H1 (cell line): Measurements from ENCODE around the gene GJC3. TPM values are rescaled to one million over a fixed set of nuclear protein-coding genes. Genes with fewer than 3 reads are reported as not detected.

Source experiments
- CTCF ChIA-PET: fragments of 300-600 bp; sonication (Branson Sonifier 250); formaldehyde crosslinking; loops from one replicate; lab custom pipeline; 2021; ENCODE audit not compliant: partially characterized antibody; lab: Charles Lee
- POLR2A ChIA-PET: fragments of 300-600 bp; sonication (Branson Sonifier 250); formaldehyde crosslinking; loops from one replicate; lab custom pipeline; 2021; ENCODE audit warnings: inconsistent platforms; ENCODE audit not compliant: partially characterized antibody; lab: Charles Lee
- DNase-seq, 2 experiments: peaks; one replicate each; pipeline versions ENCODE4 v3.0.0 to v3.0.0-alpha.2; 2010 to 2022; ENCODE audit warnings: low spot score in 2 of 2, low read depth in 1 of 2, mixed read lengths in 1 of 2
- FAIRE-seq: peaks from 2 replicates; lab custom pipeline; 2011; peaks lifted over from hg19 to GRCh38; lab: Jason Lieb, UNC
- H2AFZ ChIP-seq: 2 replicates; pipeline ENCODE4 v1.8.1; 2012; ENCODE audit warnings: low read length, inconsistent platforms
- H2AK5ac ChIP-seq: 2 replicates; pipeline ENCODE4 v1.6.1; 2013; ENCODE audit warnings: low read depth, low read length
- H2BK120ac ChIP-seq: replicated peaks from 2 replicates; pipeline ENCODE3; 2013; ENCODE audit warnings: low read depth, low read length, inconsistent platforms
- H2BK12ac ChIP-seq: 2 replicates; pipeline ENCODE4 v1.6.1; 2013; ENCODE audit warnings: low read depth, low read length
- H2BK15ac ChIP-seq: 2 replicates; pipeline ENCODE4 v1.6.1; 2013; ENCODE audit warnings: low read length
- H2BK20ac ChIP-seq: 2 replicates; pipeline ENCODE4 v1.6.1; 2013; ENCODE audit warnings: low read length
- H2BK5ac ChIP-seq: 2 replicates; pipeline ENCODE4 v1.6.1; 2013; ENCODE audit warnings: low read depth, low read length
- H3K14ac ChIP-seq: 2 replicates; pipeline ENCODE4 v1.6.1; 2013; ENCODE audit warnings: inconsistent platforms; ENCODE audit not compliant: insufficient read length
- H3K18ac ChIP-seq: 2 replicates; pipeline ENCODE4 v1.6.1; 2013; ENCODE audit warnings: low read length; ENCODE audit errors: extremely low read depth
- H3K23ac ChIP-seq: 2 replicates; pipeline ENCODE4 v1.6.1; 2013; ENCODE audit warnings: inconsistent platforms; ENCODE audit not compliant: insufficient read length
- H3K23me2 ChIP-seq: 2 replicates; pipeline ENCODE4 v1.6.1; 2013; ENCODE audit warnings: low read depth, low read length
- H3K27ac ChIP-seq: 2 replicates; pipeline ENCODE4 v1.6.1; 2011; ENCODE audit warnings: low read depth, low read length, inconsistent platforms
- H3K27me3 ChIP-seq, 4 experiments: replicated peaks in 1 of 4; 1 replicate in 1 of 4; 2 replicates in 3 of 4; pipeline versions ENCODE4 v1.6.1 to v1.8.1; 2011 to 2013; ENCODE audit warnings: low read length in 3 of 4, mild to moderate bottlenecking in 3 of 4, inconsistent platforms in 2 of 4, mixed read lengths in 2 of 4, moderate library complexity in 1 of 4; ENCODE audit not compliant: control insufficient read depth in 3 of 4, insufficient read depth in 3 of 4; ENCODE audit errors: extremely low read depth in 1 of 4
- H3K36me3 ChIP-seq, 4 experiments: 2 replicates each; pipeline versions ENCODE4 v1.6.1 to v1.8.1; 2011 to 2013; ENCODE audit warnings: mild to moderate bottlenecking in 4 of 4, low read length in 3 of 4, moderate library complexity in 2 of 4, control low read depth in 1 of 4, inconsistent platforms in 1 of 4; ENCODE audit not compliant: insufficient read depth in 4 of 4, control insufficient read depth in 2 of 4
- H3K4ac ChIP-seq: replicated peaks from 2 replicates; pipeline ENCODE3; 2013; ENCODE audit warnings: low read length, low read depth, mixed read lengths, inconsistent platforms; ENCODE audit not compliant: insufficient read length
- H3K4me1 ChIP-seq, 4 experiments: replicated peaks in 1 of 4; 1 replicate in 1 of 4; 2 replicates in 3 of 4; pipeline versions ENCODE4 v1.6.1 to v1.8.1; 2011 to 2013; ENCODE audit warnings: low read length in 3 of 4, inconsistent platforms in 2 of 4, mixed read lengths in 1 of 4; ENCODE audit not compliant: insufficient read depth in 4 of 4, control insufficient read depth in 3 of 4
- H3K4me2 ChIP-seq, 2 experiments: 2 replicates each; pipeline versions ENCODE4 v1.6.1 to v1.8.1; 2011 to 2013; ENCODE audit warnings: low read depth in 2 of 2, low read length in 2 of 2, control low read depth in 1 of 2, inconsistent platforms in 1 of 2, mild to moderate bottlenecking in 1 of 2; ENCODE audit not compliant: insufficient read depth in 1 of 2
- H3K4me3 ChIP-seq, 4 experiments: fragments of 200-600, 300-600 bp in 1 of 4; sonication (generic), shearing (Covaris generic), sonication (Bioruptor Twin) in 1 of 4; 2 replicates each; pipeline versions ENCODE4 v1.5.1 to v1.8.1; 2011 to 2016; ENCODE audit warnings: low read length in 4 of 4, low read depth in 3 of 4, control low read depth in 2 of 4, inconsistent platforms in 2 of 4, mild to moderate bottlenecking in 2 of 4, mixed read lengths in 1 of 4, moderate library complexity in 1 of 4; ENCODE audit not compliant: insufficient read depth in 2 of 4; ENCODE audit errors: extremely low read depth in 1 of 4
- H3K56ac ChIP-seq: replicated peaks from 2 replicates; pipeline ENCODE3; 2013; ENCODE audit warnings: low read depth, mild to moderate bottlenecking, mixed read lengths, low read length, inconsistent platforms; ENCODE audit not compliant: insufficient read length
- H3K79me1 ChIP-seq: 2 replicates; pipeline ENCODE4 v1.6.1; 2013; ENCODE audit warnings: low read depth, low read length, control low read depth
- H3K79me2 ChIP-seq, 2 experiments: 2 replicates each; pipeline versions ENCODE4 v1.6.1 to v1.8.1; 2012 to 2013; ENCODE audit warnings: low read length in 2 of 2, mild to moderate bottlenecking in 2 of 2, inconsistent platforms in 1 of 2; ENCODE audit not compliant: insufficient read depth in 2 of 2, control insufficient read depth in 1 of 2
- H3K9ac ChIP-seq, 4 experiments: replicated peaks in 1 of 4; 1 replicate in 1 of 4; 2 replicates in 3 of 4; pipeline versions ENCODE4 v1.6.1 to v1.8.1; 2011 to 2013; ENCODE audit warnings: low read depth in 3 of 4, low read length in 3 of 4, control low read depth in 2 of 4, mild to moderate bottlenecking in 2 of 4, moderate library complexity in 2 of 4, inconsistent platforms in 1 of 4; ENCODE audit errors: extremely low read depth in 1 of 4
- H3K9me3 ChIP-seq, 2 experiments: 2 replicates each; pipeline versions ENCODE4 v1.6.1 to v1.8.1; 2012 to 2013; ENCODE audit warnings: mild to moderate bottlenecking in 2 of 2, moderate library complexity in 2 of 2, control low read depth in 1 of 2, inconsistent platforms in 1 of 2, low read depth in 1 of 2, low read length in 1 of 2, mixed read lengths in 1 of 2; ENCODE audit not compliant: insufficient read depth in 2 of 2
- H4K20me1 ChIP-seq, 2 experiments: replicated peaks in 1 of 2; 2 replicates each; pipeline versions ENCODE3 to v1.8.1; 2011 to 2013; ENCODE audit warnings: inconsistent platforms in 2 of 2, low read length in 2 of 2, mild to moderate bottlenecking in 1 of 2; ENCODE audit not compliant: insufficient read depth in 2 of 2, control insufficient read depth in 1 of 2
- H4K5ac ChIP-seq: 2 replicates; pipeline ENCODE4 v1.6.1; 2013; ENCODE audit warnings: low read length, low read depth, mixed read lengths, inconsistent platforms; ENCODE audit not compliant: insufficient read length
- H4K8ac ChIP-seq: 2 replicates; pipeline ENCODE4 v1.8.0; 2013; ENCODE audit warnings: mild to moderate bottlenecking, moderate library complexity, low read length, inconsistent platforms; ENCODE audit not compliant: insufficient read depth; ENCODE audit errors: extremely low read depth
- H4K91ac ChIP-seq: replicated peaks from 2 replicates; pipeline ENCODE3; 2013; ENCODE audit warnings: low read length, mixed read lengths, inconsistent platforms; ENCODE audit not compliant: insufficient read length
- BACH1 ChIP-seq: IDR thresholded peaks from 2 replicates; pipeline ENCODE4 v1.6.1; 2012; ENCODE audit warnings: low read length, improper control_type of control experiment
- CREB1 ChIP-seq: IDR thresholded peaks from 2 replicates; pipeline ENCODE4 v1.6.1; 2012; ENCODE audit warnings: inconsistent platforms
- JUN ChIP-seq: IDR thresholded peaks from 2 replicates; pipeline ENCODE4 v1.6.1; 2011; ENCODE audit warnings: low read depth, mild to moderate bottlenecking, improper control_type of control experiment, low read length
- NANOG ChIP-seq: IDR thresholded peaks from 2 replicates; pipeline ENCODE4 v1.6.1; 2011; ENCODE audit warnings: low read length, low read depth, mild to moderate bottlenecking, inconsistent platforms; ENCODE audit not compliant: insufficient read depth, poor library complexity, severe bottlenecking
- POU5F1 ChIP-seq: IDR thresholded peaks from 2 replicates; pipeline ENCODE4 v1.6.1; 2011; ENCODE audit warnings: low read depth, mild to moderate bottlenecking, low read length, moderate library complexity
- RFX5 ChIP-seq: IDR thresholded peaks from 2 replicates; pipeline ENCODE4 v1.6.1; 2011; ENCODE audit warnings: low read depth, low read length, improper control_type of control experiment, borderline replicate concordance
- SIRT6 ChIP-seq: IDR thresholded peaks from one replicate; pipeline ENCODE4 v1.7.1; 2012; ENCODE audit warnings: low read length, inconsistent platforms
- SP2 ChIP-seq: IDR thresholded peaks from 2 replicates; pipeline ENCODE4 v1.6.1; 2012; ENCODE audit warnings: mild to moderate bottlenecking, low read length, inconsistent platforms
- SP4 ChIP-seq: IDR thresholded peaks from 2 replicates; pipeline ENCODE4 v1.6.1; 2012; ENCODE audit warnings: low read length, inconsistent platforms
- WGBS, 2 experiments: shearing (Covaris generic) in 1 of 2; methylation state at CpG; one replicate each; pipeline versions ENCODE4 v1.1.6 to v1.1.7; 2013 to 2015; ENCODE audit warnings: low lambda C conversion rate in 2 of 2, mixed read lengths in 2 of 2, inconsistent platforms in 1 of 2, low coverage in 1 of 2, missing lambda C conversion rate in 1 of 2; ENCODE audit not compliant: insufficient replicate concordance in 2 of 2, insufficient coverage in 1 of 2, insufficient read length in 1 of 2; ENCODE audit errors: extremely low coverage in 1 of 2, missing lambda C conversion rate in 1 of 2; 5-methylcytosine and 5-hydroxymethylcytosine counted together
- polyA plus RNA-seq, 7 experiments: library from polyadenylated mRNA; depleted of rRNA in 3 of 7; stranded (reverse) in 5 of 7; unstranded in 2 of 7; fragments of >200 nt in 5 of 7; fragments of 200-250 nt in 2 of 7; gene quantifications; 1 replicate in 5 of 7; 2 replicates in 1 of 7; 4 replicates in 1 of 7; pipeline versions ENCODE4 v1.2.1 to v1.2.3, GENCODE V29; 2011 to 2013; ENCODE audit warnings: missing spikeins in 2 of 7, mixed read lengths in 2 of 7
- total RNA-seq: library from RNA; stranded (reverse); fragmentation: NEBNext Ultra II Directional; extraction: Animal tissue kit (Norgen Biotek cat#: 25700); gene quantifications from 2 replicates; pipeline ENCODE4 v1.2.1, GENCODE V29; 2021
- TF ChIP-seq, protein P1 (sequence below), 3 experiments: IDR thresholded peaks; 1 replicate in 2 of 3; 2 replicates in 1 of 3; pipeline versions ENCODE4 v1.5.1 to v1.6.1; 2011; ENCODE audit warnings: low read length in 3 of 3, mild to moderate bottlenecking in 3 of 3, inconsistent platforms in 2 of 3, low read depth in 1 of 3, moderate library complexity in 1 of 3; ENCODE audit not compliant: insufficient read depth in 1 of 3; ENCODE audit errors: control extremely low read depth in 1 of 3

The GJC3 gene
- total and polyA plus RNA-seq, 2 of the 8 experiments (the other 6 are each of a cell fraction or from before 2014, with no cell fraction given): 2.7 to 3.0 TPM

DNA sequence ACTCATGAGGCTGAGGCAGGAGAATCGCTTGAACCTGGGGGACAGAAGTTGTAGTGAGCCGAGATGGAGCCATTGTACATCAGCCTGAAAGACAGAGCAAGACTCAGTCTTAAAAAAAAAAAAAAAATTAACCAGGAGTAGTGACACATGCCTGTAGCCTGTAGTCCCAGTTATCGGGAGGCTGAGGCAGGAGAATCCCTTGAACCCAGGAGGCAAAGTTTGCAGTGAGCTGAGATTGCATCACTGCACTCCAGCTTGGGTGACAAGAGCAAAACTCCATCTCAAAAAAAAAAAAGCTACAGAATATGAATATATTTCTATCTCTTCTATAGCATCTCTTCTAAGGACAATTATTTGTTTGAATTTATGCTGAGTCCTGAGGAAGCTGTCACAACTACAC lies 39.9 kb upstream of the GJC3 start:
- Histone ChIP-seq H3K9me3 (no peaks in the 10 kb centered on the region), H3K23ac (no peak overlapping the region), H3K36me3 (no peaks in the 10 kb centered on the region), H3K9ac (no peak overlapping the region), H2BK15ac (no peak overlapping the region), H4K5ac (no peak overlapping the region), H2BK12ac (no peak overlapping the region), H3K27me3 (no peaks in the 10 kb centered on the region), H3K27ac (no peak overlapping the region), H3K79me2 (no peaks in the 10 kb centered on the region), H3K56ac (no peak overlapping the region), H3K4ac (no peak overlapping the region), H3K4me1 (no peaks in the 10 kb centered on the region), H3K4me2 (no peak overlapping the region), H2AK5ac (no peak overlapping the region), H3K4me3 (no peak overlapping the region), H3K18ac (no peak overlapping the region), H4K91ac (no peak overlapping the region), H4K20me1 (no peaks in the 10 kb centered on the region), H3K79me1 (no peaks in the 10 kb centered on the region), H2BK20ac (no peak overlapping the region), H3K23me2 (no peaks in the 10 kb centered on the region), H2BK120ac (no peak overlapping the region), H2AFZ (no peak overlapping the region), H2BK5ac (no peak overlapping the region), H3K14ac (no peak overlapping the region), H4K8ac (no peak overlapping the region)
- WGBS, 2 experiments: 88% methylated on average over 3 of the region's 3 CpGs; no CpG with 5 or more reads in 1 of the 2 experiments
- ChIA-PET CTCF (interaction anchor here (0.6 to 3.9 kb wide), 5 partner anchors 9 to 531 kb away, joined by 3 to 16 read pairs (median 3); partner anchors contain the start of gene PTCD1), POLR2A (interaction anchor here (0.7 to 1.2 kb wide), 4 partner anchors 25 to 1195 kb away, joined by 3 read pairs; no protein-coding TSS in a partner anchor)
- no peak for TF ChIP-seq SIRT6
- no peak for TF ChIP-seq JUN
- TF ChIP-seq CREB1: no peak
- no peak for TF ChIP-seq NANOG
- TF ChIP-seq SP2: no peak
- no peak for TF ChIP-seq BACH1
- TF ChIP-seq SP4: no peak
- TF ChIP-seq POU5F1: no peak
- TF ChIP-seq, protein P1, sequence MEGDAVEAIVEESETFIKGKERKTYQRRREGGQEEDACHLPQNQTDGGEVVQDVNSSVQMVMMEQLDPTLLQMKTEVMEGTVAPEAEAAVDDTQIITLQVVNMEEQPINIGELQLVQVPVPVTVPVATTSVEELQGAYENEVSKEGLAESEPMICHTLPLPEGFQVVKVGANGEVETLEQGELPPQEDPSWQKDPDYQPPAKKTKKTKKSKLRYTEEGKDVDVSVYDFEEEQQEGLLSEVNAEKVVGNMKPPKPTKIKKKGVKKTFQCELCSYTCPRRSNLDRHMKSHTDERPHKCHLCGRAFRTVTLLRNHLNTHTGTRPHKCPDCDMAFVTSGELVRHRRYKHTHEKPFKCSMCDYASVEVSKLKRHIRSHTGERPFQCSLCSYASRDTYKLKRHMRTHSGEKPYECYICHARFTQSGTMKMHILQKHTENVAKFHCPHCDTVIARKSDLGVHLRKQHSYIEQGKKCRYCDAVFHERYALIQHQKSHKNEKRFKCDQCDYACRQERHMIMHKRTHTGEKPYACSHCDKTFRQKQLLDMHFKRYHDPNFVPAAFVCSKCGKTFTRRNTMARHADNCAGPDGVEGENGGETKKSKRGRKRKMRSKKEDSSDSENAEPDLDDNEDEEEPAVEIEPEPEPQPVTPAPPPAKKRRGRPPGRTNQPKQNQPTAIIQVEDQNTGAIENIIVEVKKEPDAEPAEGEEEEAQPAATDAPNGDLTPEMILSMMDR (IDR thresholded peaks at IDR 0.05; ENCODE audit: control extremely low read depth in 1 of 3, insufficient read depth in 1 of 3, low read depth in 1 of 3, low read length in 3 of 3): no peak
- no peak for TF ChIP-seq RFX5
- FAIRE-seq: no peak
- no peak for DNase-seq
